ENCODE data around the gene PID1.

GRCh38 chr2:229300790-229301189 lies 29.7 kb upstream of the PID1 start:
- TF ChIP-seq CTCF (IDR thresholded peaks at IDR 0.05) (no peak), POLR2A (IDR thresholded peaks at IDR 0.05) (no peak)
